Measurements from ENCODE around the gene PTCH2.
"Not testable (repeated sequence)": the region's sequence is repeated elsewhere in the genome, so short reads cannot be mapped to it uniquely, and the experiment has no call there.

PTCH2 gene

DNA sequence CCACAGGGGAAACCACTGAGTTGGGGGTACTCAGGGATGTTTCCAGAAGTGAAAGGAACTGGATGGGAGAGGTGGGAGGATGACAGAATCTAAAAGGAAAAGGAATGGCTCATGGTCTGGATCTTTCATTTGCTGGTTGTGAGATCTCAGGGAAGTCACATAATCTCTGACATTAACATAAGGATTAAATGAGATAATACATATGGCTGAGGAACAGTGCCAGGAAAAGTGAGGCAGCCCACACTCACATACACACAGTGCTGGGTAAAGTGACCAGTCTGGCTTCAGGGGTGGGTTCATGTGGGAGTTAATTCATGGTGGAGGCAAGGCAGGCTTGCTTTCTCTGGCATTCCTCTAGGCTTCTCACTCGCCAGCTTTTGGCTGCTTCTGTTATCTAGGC lies 3.9 kb upstream of the PTCH2 start:
- H3K36me3 ChIP-seq (ENCODE audit: control insufficient read depth in 5 of 5, insufficient read depth in 5 of 5, low read length in 5 of 5): peaks cover 0 to 17% (median 15%) of the 10 kb centered on the region in 5 donors
- H3K9ac ChIP-seq (ENCODE audit: low read length in 5 of 5): no peak overlapping the region
- H3K27me3 ChIP-seq (ENCODE audit: control insufficient read depth in 5 of 5, insufficient read depth in 4 of 5, low read length in 5 of 5): no peaks in the 10 kb centered on the region
- no peak overlapping the region for H3K27ac ChIP-seq (ENCODE audit: low read depth, low read length)
- no peak overlapping the region for H3K4me3 ChIP-seq (ENCODE audit: low read depth in 1 of 5, low read length in 5 of 5)
- H3K9me3 ChIP-seq (ENCODE audit: control insufficient read depth in 5 of 5, low read length in 5 of 5): no peaks in the 10 kb centered on the region
- peaks cover 0 to 22% (median 12%) of the 10 kb centered on the region in 5 donors for H3K4me1 ChIP-seq (ENCODE audit: control insufficient read depth in 5 of 5, insufficient read depth in 5 of 5, low read length in 5 of 5)

DNA sequence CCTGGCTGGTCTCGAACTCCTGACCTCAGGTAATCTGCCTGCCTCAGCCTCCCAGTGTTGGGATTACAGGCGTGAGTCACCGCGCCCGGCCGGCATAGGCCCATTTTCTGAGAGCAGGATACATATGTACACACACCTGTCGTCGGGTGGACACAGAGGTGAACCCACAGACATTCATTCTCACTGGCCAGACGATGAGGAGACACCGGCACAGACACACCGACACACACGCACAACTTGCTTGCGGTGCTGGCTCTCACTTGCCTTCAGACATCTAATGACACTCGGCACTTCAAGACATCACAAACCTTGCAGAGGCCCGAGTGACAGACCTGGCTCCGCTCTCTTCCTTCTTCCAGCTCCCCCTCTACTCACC lies 579 bp downstream of the PTCH2 start:
- peak overlapping the region in 4 of 5 donors; percentile 43 to 66 (median 65) for H3K9ac ChIP-seq (ENCODE audit: low read length in 5 of 5)
- H3K27ac ChIP-seq (ENCODE audit: low read depth, low read length): no peak overlapping the region
- H3K4me3 ChIP-seq (ENCODE audit: low read depth in 1 of 5, low read length in 5 of 5): peak overlapping the region; percentile 35 to 65 (median 52)
- no peaks in the 10 kb centered on the region for H3K9me3 ChIP-seq (ENCODE audit: control insufficient read depth in 5 of 5, low read length in 5 of 5)
- peaks cover 0 to 15% (median 11%) of the 10 kb centered on the region in 5 donors for H3K4me1 ChIP-seq (ENCODE audit: control insufficient read depth in 5 of 5, insufficient read depth in 5 of 5, low read length in 5 of 5)
- H3K27me3 ChIP-seq (ENCODE audit: control insufficient read depth in 5 of 5, insufficient read depth in 4 of 5, low read length in 5 of 5): no peaks in the 10 kb centered on the region
- H3K36me3 ChIP-seq (ENCODE audit: control insufficient read depth in 5 of 5, insufficient read depth in 5 of 5, low read length in 5 of 5): no peaks in the 10 kb centered on the region

DNA sequence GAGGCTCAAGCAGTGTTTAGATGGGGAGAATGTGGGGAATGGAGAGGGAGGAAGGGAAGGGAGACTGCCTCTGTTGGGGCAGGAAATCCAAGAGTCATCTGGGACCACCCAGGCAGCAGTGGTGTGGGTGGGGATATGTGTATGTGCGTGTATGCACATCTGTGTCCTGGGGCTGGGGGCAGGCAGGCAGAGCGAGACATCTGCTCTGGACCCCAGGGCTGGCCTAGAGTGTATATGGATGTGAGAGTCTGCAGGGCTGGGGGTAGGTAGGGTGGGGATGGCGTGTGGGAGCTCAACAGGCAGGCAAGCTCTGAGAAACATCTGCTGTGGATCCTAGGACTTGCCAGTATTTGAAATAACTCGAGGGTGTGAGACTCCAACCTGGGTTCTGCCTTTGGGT lies 3.5 kb downstream of the PTCH2 start:
- Histone ChIP-seq H3K9ac (ENCODE audit: low read length in 5 of 5) (no peak overlapping the region), H3K9me3 (ENCODE audit: control insufficient read depth in 5 of 5, low read length in 5 of 5) (no peaks in the 10 kb centered on the region), H3K27ac (ENCODE audit: low read depth, low read length) (no peak overlapping the region), H3K4me1 (ENCODE audit: control insufficient read depth in 5 of 5, insufficient read depth in 5 of 5, low read length in 5 of 5) (peaks cover 0 to 25% (median 15%) of the 10 kb centered on the region in 5 donors), H3K36me3 (ENCODE audit: control insufficient read depth in 5 of 5, insufficient read depth in 5 of 5, low read length in 5 of 5) (no peaks in the 10 kb centered on the region), H3K27me3 (ENCODE audit: control insufficient read depth in 5 of 5, insufficient read depth in 4 of 5, low read length in 5 of 5) (no peaks in the 10 kb centered on the region), H3K4me3 (ENCODE audit: low read depth in 1 of 5, low read length in 5 of 5) (no peak overlapping the region)

DNA sequence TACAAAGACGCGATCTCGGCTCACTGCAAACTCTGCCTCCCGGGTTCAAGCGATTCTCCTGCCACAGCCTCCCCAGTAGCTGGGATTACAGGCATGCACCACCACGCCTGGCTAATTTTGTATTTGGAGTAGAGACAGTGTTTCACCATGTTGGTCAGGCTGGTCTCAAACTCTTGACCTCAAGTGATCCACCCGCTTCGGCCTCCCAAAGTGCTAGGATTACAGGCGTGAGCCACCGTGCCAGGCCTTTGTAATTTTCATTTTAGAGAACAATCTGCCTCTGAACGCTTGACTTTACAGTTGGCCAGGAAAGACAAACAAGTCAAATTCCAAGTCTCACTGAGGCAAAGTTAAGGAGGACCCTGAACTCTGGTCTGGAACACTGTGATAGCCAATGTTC lies 4.8 kb downstream of the PTCH2 start:
- not testable (repeated sequence) for H3K27ac ChIP-seq (ENCODE audit: low read depth, low read length)

DNA sequence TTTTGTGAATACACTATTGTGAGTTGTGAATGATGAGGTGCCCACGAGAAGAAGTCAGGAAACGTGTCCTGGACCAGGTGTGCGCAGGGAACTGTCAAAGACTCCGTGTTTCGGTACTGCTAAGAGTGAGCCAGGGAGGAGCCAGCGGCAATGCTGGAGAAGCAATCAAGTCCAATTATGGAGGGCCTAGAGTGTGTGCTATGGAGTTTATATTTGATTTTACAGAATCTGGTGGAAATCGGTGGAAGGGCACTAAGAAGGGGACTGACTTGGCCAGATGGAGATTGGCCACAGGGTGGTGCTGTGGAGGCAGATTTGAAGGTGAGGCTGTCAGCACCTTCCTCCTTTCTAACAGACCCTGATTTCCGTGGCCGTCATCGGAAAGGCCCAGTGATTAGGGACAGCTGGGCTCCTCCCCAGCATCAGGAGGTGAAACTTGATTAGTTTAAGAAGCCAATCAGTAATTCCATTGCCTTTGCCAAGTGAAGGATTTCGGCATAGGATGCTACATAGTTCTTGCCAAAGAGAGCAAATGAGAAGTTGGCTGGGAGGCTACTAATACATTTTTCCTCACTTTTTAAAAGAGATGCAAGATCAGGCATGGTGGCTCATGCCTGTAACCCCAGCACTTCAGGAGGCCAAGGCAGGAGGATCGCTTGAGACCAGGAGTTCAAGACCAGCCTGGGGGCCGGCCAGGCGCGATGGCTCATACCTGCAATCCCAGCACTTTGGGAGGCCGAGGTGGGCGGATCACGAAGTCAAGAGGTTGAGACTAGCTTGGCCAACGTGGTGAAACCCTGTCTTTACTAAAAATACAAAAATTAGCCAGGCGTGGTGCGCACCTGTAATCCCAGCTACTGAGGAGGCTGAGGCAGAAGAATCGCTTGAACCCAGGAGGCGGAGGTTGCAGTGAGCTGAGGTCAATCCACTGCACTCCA lies 7.0 kb downstream of the PTCH2 start:
- no peaks in the 10 kb centered on the region for H3K36me3 ChIP-seq (ENCODE audit: control insufficient read depth in 5 of 5, insufficient read depth in 5 of 5, low read length in 5 of 5)
- H3K27me3 ChIP-seq (ENCODE audit: control insufficient read depth in 5 of 5, insufficient read depth in 4 of 5, low read length in 5 of 5): no peaks in the 10 kb centered on the region
- H3K4me1 ChIP-seq (ENCODE audit: control insufficient read depth in 5 of 5, insufficient read depth in 5 of 5, low read length in 5 of 5): peaks cover 0 to 9% (median 2%) of the 10 kb centered on the region in 5 donors
- H3K4me3 ChIP-seq (ENCODE audit: low read depth in 1 of 5, low read length in 5 of 5): peak overlapping the region in 1 of 5 donors; percentile 19
- no peak overlapping the region for H3K27ac ChIP-seq (ENCODE audit: low read depth, low read length)
- H3K9ac ChIP-seq (ENCODE audit: low read length in 5 of 5): no peak overlapping the region
- no peaks in the 10 kb centered on the region for H3K9me3 ChIP-seq (ENCODE audit: control insufficient read depth in 5 of 5, low read length in 5 of 5)

More for the DNA sequence above, 4.8 kb downstream of the PTCH2 start:
- not testable (repeated sequence) for H3K9ac ChIP-seq (ENCODE audit: low read length in 5 of 5); H3K27me3 ChIP-seq (ENCODE audit: control insufficient read depth in 5 of 5, insufficient read depth in 4 of 5, low read length in 5 of 5); H3K4me3 ChIP-seq (ENCODE audit: low read depth in 1 of 5, low read length in 5 of 5); H3K9me3 ChIP-seq (ENCODE audit: control insufficient read depth in 5 of 5, low read length in 5 of 5); H3K36me3 ChIP-seq (ENCODE audit: control insufficient read depth in 5 of 5, insufficient read depth in 5 of 5, low read length in 5 of 5)
- H3K4me1 ChIP-seq (ENCODE audit: control insufficient read depth in 5 of 5, insufficient read depth in 5 of 5, low read length in 5 of 5): peaks cover 0 to 21% (median 12%) of the 10 kb centered on the region in 5 donors

DNA sequence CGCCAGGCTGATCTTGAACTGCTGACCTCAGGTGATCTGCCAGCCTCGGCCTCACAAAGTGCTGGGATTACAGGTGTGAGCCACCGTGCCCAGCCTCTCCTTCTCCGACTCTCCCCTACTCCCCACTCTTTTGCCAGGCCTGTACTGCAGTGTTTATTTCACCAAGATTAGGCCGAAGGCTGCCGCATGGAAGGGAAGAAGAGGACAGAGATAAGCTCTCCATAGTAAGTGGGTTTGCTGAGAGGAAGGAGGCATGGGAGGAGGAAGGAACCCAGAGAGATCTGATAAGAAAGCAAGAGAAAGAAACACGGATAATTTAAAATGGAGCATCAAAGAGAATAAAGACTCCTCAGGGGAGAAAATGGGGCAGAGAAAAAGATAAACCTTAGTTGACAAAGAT lies 8.7 kb downstream of the PTCH2 start:
- no peak overlapping the region for H3K4me3 ChIP-seq (ENCODE audit: low read depth in 1 of 5, low read length in 5 of 5)
- no peak overlapping the region for H3K9ac ChIP-seq (ENCODE audit: low read length in 5 of 5)
- H3K27ac ChIP-seq (ENCODE audit: low read depth, low read length): no peak overlapping the region

DNA sequence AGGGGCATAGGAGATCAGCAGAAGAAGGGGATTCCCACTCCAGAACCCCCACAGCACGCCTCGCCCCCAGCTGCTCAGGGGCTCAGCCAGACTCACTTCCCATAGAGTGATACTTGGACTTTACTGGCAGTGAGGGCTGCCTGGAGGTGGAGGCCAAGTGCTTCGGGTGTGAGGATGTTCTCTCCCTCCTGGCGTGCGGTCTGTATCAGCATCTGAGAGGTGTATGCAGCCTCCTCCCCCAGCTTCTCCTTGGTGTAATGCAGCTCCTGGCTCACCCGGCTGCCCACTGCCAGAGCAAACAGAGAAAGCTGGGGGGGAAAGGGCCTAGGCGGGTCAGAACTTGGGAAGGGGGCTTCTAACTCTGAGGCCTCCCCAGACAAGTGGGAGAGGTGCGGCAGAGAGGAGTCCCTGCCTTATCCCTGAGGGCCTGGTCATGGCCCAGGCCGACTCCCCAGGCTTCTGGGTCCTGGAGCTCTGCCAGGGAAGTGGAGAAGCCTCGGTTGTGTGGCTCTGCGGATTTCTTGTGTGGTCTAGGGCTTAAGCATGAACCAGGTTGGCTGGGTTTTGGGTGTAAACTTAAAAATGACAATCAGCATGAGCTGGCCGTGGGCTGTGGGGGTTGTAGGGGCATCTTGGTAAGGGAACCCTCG lies 10.9 kb downstream of the PTCH2 start:
- Histone ChIP-seq H3K27me3 (ENCODE audit: control insufficient read depth in 5 of 5, insufficient read depth in 4 of 5, low read length in 5 of 5) (no peaks in the 10 kb centered on the region), H3K36me3 (ENCODE audit: control insufficient read depth in 5 of 5, insufficient read depth in 5 of 5, low read length in 5 of 5) (no peaks in the 10 kb centered on the region), H3K4me1 (ENCODE audit: control insufficient read depth in 5 of 5, insufficient read depth in 5 of 5, low read length in 5 of 5) (peaks cover 0 to 16% (median 6%) of the 10 kb centered on the region in 5 donors), H3K27ac (ENCODE audit: low read depth, low read length) (no peak overlapping the region), H3K4me3 (ENCODE audit: low read depth in 1 of 5, low read length in 5 of 5) (no peak overlapping the region), H3K9me3 (ENCODE audit: control insufficient read depth in 5 of 5, low read length in 5 of 5) (no peaks in the 10 kb centered on the region), H3K9ac (ENCODE audit: low read length in 5 of 5) (no peak overlapping the region)

More for the DNA sequence above, 8.7 kb downstream of the PTCH2 start:
- H3K36me3 ChIP-seq (ENCODE audit: control insufficient read depth in 5 of 5, insufficient read depth in 5 of 5, low read length in 5 of 5): no peaks in the 10 kb centered on the region
- peaks cover 0 to 14% (median 6%) of the 10 kb centered on the region in 5 donors for H3K4me1 ChIP-seq (ENCODE audit: control insufficient read depth in 5 of 5, insufficient read depth in 5 of 5, low read length in 5 of 5)
- H3K9me3 ChIP-seq (ENCODE audit: control insufficient read depth in 5 of 5, low read length in 5 of 5): no peaks in the 10 kb centered on the region
- no peaks in the 10 kb centered on the region for H3K27me3 ChIP-seq (ENCODE audit: control insufficient read depth in 5 of 5, insufficient read depth in 4 of 5, low read length in 5 of 5)

DNA sequence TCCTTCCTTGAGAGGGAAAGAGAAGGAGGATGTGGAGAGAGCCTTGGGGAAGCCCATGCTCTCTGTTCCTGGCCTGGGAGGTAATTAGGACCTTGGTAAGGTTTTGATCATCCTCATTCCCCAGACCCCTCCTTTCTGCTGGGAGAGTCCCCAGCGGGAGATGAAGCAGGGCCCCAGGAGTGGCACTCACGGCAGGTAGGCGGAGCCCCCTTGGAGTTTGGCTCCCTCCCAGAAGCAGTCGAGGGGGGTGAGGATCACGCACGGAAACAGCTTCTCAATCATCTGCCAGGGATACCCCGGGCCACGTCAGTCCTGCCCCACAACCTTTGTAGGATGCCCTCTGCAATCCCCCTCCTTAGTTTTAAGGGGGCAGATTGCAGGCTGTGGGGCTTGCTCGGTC lies 11.5 kb downstream of the PTCH2 start:
- Histone ChIP-seq H3K27me3 (ENCODE audit: control insufficient read depth in 5 of 5, insufficient read depth in 4 of 5, low read length in 5 of 5) (no peaks in the 10 kb centered on the region), H3K36me3 (ENCODE audit: control insufficient read depth in 5 of 5, insufficient read depth in 5 of 5, low read length in 5 of 5) (no peaks in the 10 kb centered on the region), H3K4me1 (ENCODE audit: control insufficient read depth in 5 of 5, insufficient read depth in 5 of 5, low read length in 5 of 5) (peaks cover 0 to 23% (median 6%) of the 10 kb centered on the region in 5 donors), H3K9ac (ENCODE audit: low read length in 5 of 5) (no peak overlapping the region), H3K4me3 (ENCODE audit: low read depth in 1 of 5, low read length in 5 of 5) (no peak overlapping the region), H3K27ac (ENCODE audit: low read depth, low read length) (no peak overlapping the region), H3K9me3 (ENCODE audit: control insufficient read depth in 5 of 5, low read length in 5 of 5) (no peaks in the 10 kb centered on the region)

DNA sequence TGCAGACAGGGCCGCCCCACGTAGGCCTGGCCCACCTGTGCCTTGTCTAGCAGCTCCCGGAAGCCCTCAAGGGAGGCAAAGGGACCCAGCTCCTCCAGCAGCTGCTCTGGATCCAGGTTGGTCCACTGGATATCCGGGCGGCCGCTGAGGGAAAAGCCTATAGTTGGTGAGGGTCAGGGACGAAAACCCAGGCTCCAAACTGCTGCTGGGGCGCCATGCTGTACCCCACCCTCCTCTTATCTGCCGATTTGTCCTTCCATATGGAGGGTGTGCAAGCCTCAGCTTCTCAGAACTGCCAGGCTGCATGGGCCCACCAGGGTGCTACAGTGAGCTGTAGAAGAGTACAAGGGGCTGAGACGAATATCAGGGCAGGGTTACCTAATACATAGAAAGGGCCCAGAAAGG lies 12.2 kb downstream of the PTCH2 start:
- no peaks in the 10 kb centered on the region for H3K27me3 ChIP-seq (ENCODE audit: control insufficient read depth in 5 of 5, insufficient read depth in 4 of 5, low read length in 5 of 5)
- H3K27ac ChIP-seq (ENCODE audit: low read depth, low read length): no peak overlapping the region
- H3K4me3 ChIP-seq (ENCODE audit: low read depth in 1 of 5, low read length in 5 of 5): no peak overlapping the region
- H3K9ac ChIP-seq (ENCODE audit: low read length in 5 of 5): no peak overlapping the region
- no peaks in the 10 kb centered on the region for H3K36me3 ChIP-seq (ENCODE audit: control insufficient read depth in 5 of 5, insufficient read depth in 5 of 5, low read length in 5 of 5)
- peaks cover 0 to 25% (median 12%) of the 10 kb centered on the region in 5 donors for H3K4me1 ChIP-seq (ENCODE audit: control insufficient read depth in 5 of 5, insufficient read depth in 5 of 5, low read length in 5 of 5)
- H3K9me3 ChIP-seq (ENCODE audit: control insufficient read depth in 5 of 5, low read length in 5 of 5): no peaks in the 10 kb centered on the region
